ENCODE results near the gene SARDH. TPM values are rescaled to one million over a fixed set of nuclear protein-coding genes. Genes with fewer than 3 reads are reported as not detected.

The SARDH gene
- total and polyA plus RNA-seq, 2 donors (not counting 1 experiment from before 2014, with no cell fraction given), result 0.03 to 0.07 TPM

DNA sequence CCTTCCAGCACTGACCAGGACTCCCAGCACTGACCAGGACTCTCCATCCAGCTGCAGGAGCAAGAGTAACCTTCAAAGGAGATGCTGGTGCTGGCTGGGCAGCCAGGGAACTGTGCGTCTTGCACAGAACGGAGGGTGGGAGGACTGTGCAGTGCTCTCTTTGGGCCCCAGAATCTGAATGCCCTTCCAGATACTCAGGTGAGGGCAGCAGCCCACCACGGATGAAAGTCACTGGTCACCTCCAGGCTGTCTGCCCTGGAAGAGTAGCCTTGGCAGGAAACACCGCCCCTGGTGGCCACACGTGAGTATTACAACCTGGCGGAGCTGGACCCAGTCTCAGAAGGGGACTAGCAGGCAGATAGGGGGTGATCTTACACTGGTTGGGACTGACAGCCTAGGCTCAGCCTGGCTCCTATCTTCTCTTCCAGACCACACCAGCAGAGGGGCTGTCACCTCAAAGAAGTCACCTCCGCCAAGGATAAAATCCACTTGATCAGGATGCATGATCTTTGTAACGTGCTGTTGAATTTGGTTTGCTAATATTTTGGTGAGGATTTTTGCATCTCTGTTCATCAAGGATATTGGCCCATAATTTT lies 4.8 kb upstream of the SARDH start:
- H3K27ac Mint-ChIP-seq, result no peak overlapping the region
- WGBS (ENCODE audit: insufficient coverage), result 18% methylated on average over 6 of the region's 8 CpGs
- no peak overlapping the region for H3K4me3 Mint-ChIP-seq
- DNase-seq, result peak; percentile 82
- Histone ChIP-seq H4K20me1 (ENCODE audit: control insufficient read depth, insufficient read depth, low read length, poor library complexity, severe bottlenecking) (no peaks in the 10 kb centered on the region), H3K4me2 (replicated peaks; ENCODE audit: low read depth, low read length, poor library complexity, severe bottlenecking) (no peak overlapping the region), H3K27ac (ENCODE audit: low read length in 2 of 2) (no peak overlapping the region), H3K9me3 (ENCODE audit: control extremely low read depth in 1 of 3, control insufficient read depth in 2 of 3, insufficient read depth in 1 of 3, low read length in 2 of 3) (no peaks in the 10 kb centered on the region), H3K27me3 (replicated peaks in 1 of 4; ENCODE audit: control extremely low read depth in 1 of 4, control insufficient read depth in 3 of 4, insufficient read depth in 4 of 4, low read length in 3 of 4) (peaks cover 0 to 8% (median 2%) of the 10 kb centered on the region in 4 experiments), H3K36me3 (replicated peaks in 1 of 2; ENCODE audit: control extremely low read depth in 1 of 2, control insufficient read depth in 1 of 2, extremely low read depth in 1 of 2, insufficient read depth in 2 of 2, low read length in 1 of 2) (no peaks in the 10 kb centered on the region), H3K4me3 (ENCODE audit: control extremely low read depth in 1 of 5, extremely low read depth in 1 of 5, insufficient read depth in 1 of 5, low read depth in 2 of 5, low read length in 4 of 5) (no peak overlapping the region), H2AFZ (ENCODE audit: insufficient read depth, low read depth, low read length, poor library complexity, severe bottlenecking) (no peak overlapping the region), H3K4me1 (ENCODE audit: control insufficient read depth in 2 of 2, insufficient read depth in 2 of 2, low read length in 2 of 2) (peaks cover 8 to 11% of the 10 kb centered on the region in 2 donors), H3K9ac (ENCODE audit: low read length) (no peak overlapping the region), H3K79me2 (ENCODE audit: control insufficient read depth, insufficient read depth, low read length) (no peaks in the 10 kb centered on the region)
- ATAC-seq (ENCODE audit: low read depth), result peak; percentile 91
- CTCF ChIA-PET, result interaction anchor here (0.7 to 2.6 kb wide), 19 partner anchors 9 to 600 kb away, joined by 3 to 23 read pairs (median 5); partner anchors contain the start of gene WDR5
- POLR2A ChIA-PET, result no interaction called here
- no peak for TF ChIP-seq EZH2 (IDR thresholded peaks at IDR 0.05; ENCODE audit: borderline replicate concordance, insufficient read depth, low read depth, low read length, poor library complexity, severe bottlenecking)
- TF ChIP-seq, protein P1, sequence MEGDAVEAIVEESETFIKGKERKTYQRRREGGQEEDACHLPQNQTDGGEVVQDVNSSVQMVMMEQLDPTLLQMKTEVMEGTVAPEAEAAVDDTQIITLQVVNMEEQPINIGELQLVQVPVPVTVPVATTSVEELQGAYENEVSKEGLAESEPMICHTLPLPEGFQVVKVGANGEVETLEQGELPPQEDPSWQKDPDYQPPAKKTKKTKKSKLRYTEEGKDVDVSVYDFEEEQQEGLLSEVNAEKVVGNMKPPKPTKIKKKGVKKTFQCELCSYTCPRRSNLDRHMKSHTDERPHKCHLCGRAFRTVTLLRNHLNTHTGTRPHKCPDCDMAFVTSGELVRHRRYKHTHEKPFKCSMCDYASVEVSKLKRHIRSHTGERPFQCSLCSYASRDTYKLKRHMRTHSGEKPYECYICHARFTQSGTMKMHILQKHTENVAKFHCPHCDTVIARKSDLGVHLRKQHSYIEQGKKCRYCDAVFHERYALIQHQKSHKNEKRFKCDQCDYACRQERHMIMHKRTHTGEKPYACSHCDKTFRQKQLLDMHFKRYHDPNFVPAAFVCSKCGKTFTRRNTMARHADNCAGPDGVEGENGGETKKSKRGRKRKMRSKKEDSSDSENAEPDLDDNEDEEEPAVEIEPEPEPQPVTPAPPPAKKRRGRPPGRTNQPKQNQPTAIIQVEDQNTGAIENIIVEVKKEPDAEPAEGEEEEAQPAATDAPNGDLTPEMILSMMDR (IDR thresholded peaks at IDR 0.05), result peak; percentile 97
- peaks cover 4% of the 10 kb centered on the region for H3K4me1 Mint-ChIP-seq
- intact Hi-C loops (cut with micrococcal nuclease), result loop anchor here (1.0 kb wide), 1 partner anchor 251 kb away; no protein-coding TSS in a partner anchor
- H3K9me3 Mint-ChIP-seq (ENCODE audit: insufficient read depth), result no peaks in the 10 kb centered on the region
- H3K27me3 Mint-ChIP-seq, result peaks cover 33% of the 10 kb centered on the region

DNA sequence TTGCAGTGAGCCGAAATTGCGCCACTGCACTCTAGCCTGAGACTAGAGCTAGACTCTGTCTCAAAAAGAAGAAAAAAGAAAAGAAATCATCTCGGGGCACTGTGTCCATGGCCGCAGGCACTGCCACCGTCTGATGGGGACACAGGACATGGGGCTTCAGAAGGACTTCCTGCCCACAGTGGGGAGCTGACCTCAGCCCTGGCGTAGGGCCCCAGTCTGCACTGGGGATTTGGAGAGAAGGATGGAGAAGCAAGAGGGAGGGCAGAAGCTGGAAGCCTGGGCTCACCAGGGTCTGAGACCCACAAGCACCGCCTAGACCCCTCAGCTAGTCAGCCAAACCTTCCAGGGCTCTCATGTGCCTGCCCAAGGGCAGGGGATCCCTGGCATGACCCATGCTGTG lies 4.1 kb upstream of the SARDH start:
- Histone ChIP-seq H3K79me2 (ENCODE audit: control insufficient read depth, insufficient read depth, low read length) (no peaks in the 10 kb centered on the region), H3K4me2 (replicated peaks; ENCODE audit: low read depth, low read length, poor library complexity, severe bottlenecking) (no peak overlapping the region), H3K4me3 (ENCODE audit: control extremely low read depth in 1 of 5, extremely low read depth in 1 of 5, insufficient read depth in 1 of 5, low read depth in 2 of 5, low read length in 4 of 5) (no peak overlapping the region), H3K27ac (ENCODE audit: low read length in 2 of 2) (no peak overlapping the region), H3K4me1 (ENCODE audit: control insufficient read depth in 2 of 2, insufficient read depth in 2 of 2, low read length in 2 of 2) (peaks cover 8 to 16% of the 10 kb centered on the region in 2 donors), H4K20me1 (ENCODE audit: control insufficient read depth, insufficient read depth, low read length, poor library complexity, severe bottlenecking) (no peaks in the 10 kb centered on the region), H3K9ac (ENCODE audit: low read length) (no peak overlapping the region), H3K9me3 (ENCODE audit: control extremely low read depth in 1 of 3, control insufficient read depth in 2 of 3, insufficient read depth in 1 of 3, low read length in 2 of 3) (no peaks in the 10 kb centered on the region), H3K36me3 (replicated peaks in 1 of 2; ENCODE audit: control extremely low read depth in 1 of 2, control insufficient read depth in 1 of 2, extremely low read depth in 1 of 2, insufficient read depth in 2 of 2, low read length in 1 of 2) (no peaks in the 10 kb centered on the region), H2AFZ (ENCODE audit: insufficient read depth, low read depth, low read length, poor library complexity, severe bottlenecking) (no peak overlapping the region), H3K27me3 (replicated peaks in 1 of 4; ENCODE audit: control extremely low read depth in 1 of 4, control insufficient read depth in 3 of 4, insufficient read depth in 4 of 4, low read length in 3 of 4) (peaks cover 0 to 4% (median 2%) of the 10 kb centered on the region in 4 experiments)
- H3K4me3 Mint-ChIP-seq, result no peak overlapping the region
- intact Hi-C loops (cut with micrococcal nuclease), result no loop called here
- H3K27ac Mint-ChIP-seq, result no peak overlapping the region
- ATAC-seq (ENCODE audit: low read depth) (no peak), DNase-seq (no peak)
- WGBS (ENCODE audit: insufficient coverage), result 79% methylated on average over 7 of the region's 7 CpGs
- ChIA-PET POLR2A (no interaction called here), CTCF (interaction anchor here (0.7 to 2.6 kb wide), 18 partner anchors 9 to 599 kb away, joined by 3 to 23 read pairs (median 5); partner anchors contain the start of gene WDR5)
- peaks cover 26% of the 10 kb centered on the region for H3K27me3 Mint-ChIP-seq
- TF ChIP-seq EZH2 (IDR thresholded peaks at IDR 0.05; ENCODE audit: borderline replicate concordance, insufficient read depth, low read depth, low read length, poor library complexity, severe bottlenecking), result no peak
- TF ChIP-seq, protein P1 (IDR thresholded peaks at IDR 0.05), result no peak
- H3K4me1 Mint-ChIP-seq, result peaks cover 8% of the 10 kb centered on the region
- no peaks in the 10 kb centered on the region for H3K9me3 Mint-ChIP-seq (ENCODE audit: insufficient read depth)
